BJ (cell line): ENCODE data around the gene ZNF823. TPM values are rescaled to one million over a fixed set of nuclear protein-coding genes. Genes with fewer than 3 reads are reported as not detected.
"Not testable (repeated sequence)": the region's sequence is repeated elsewhere in the genome, so short reads cannot be mapped to it uniquely, and the experiment has no call there.

ENCODE experiments used
- CTCF ChIA-PET: fragments of 350-600 bp; formaldehyde crosslinking; extraction: SDS; loops from one replicate; lab custom pipeline; 2021; ENCODE audit warnings: antibody characterized with exemption, inconsistent platforms; lab: Yijun Ruan, JAX
- POLR2A ChIA-PET: fragments of 300-600 bp; sonication (Branson Sonifier 250); formaldehyde crosslinking; extraction: SDS; loops from one replicate; lab custom pipeline; 2021; ENCODE audit warnings: antibody characterized with exemption; lab: Charles Lee
- DNase-seq: peaks from one replicate; pipeline ENCODE4 v3.0.0-alpha.2; 2011; ENCODE audit warnings: low read depth
- H3K27me3 ChIP-seq: 2 replicates; pipeline ENCODE4 v1.6.0; 2011; ENCODE audit warnings: low read length; ENCODE audit not compliant: control insufficient read depth, insufficient read depth
- H3K36me3 ChIP-seq: 2 replicates; pipeline ENCODE4 v1.5.1; 2011; ENCODE audit warnings: low read length; ENCODE audit not compliant: control insufficient read depth, insufficient read depth
- H3K4me3 ChIP-seq: 2 replicates; pipeline ENCODE4 v1.5.1; 2011; ENCODE audit warnings: low read depth, mild to moderate bottlenecking, control low read depth, low read length
- CTCF ChIP-seq: IDR thresholded peaks from 2 replicates; pipeline ENCODE4 v1.5.1; 2011; ENCODE audit warnings: low read depth, mild to moderate bottlenecking, control low read depth, inconsistent platforms, low read length, moderate library complexity; ENCODE audit not compliant: insufficient read depth
- polyA plus RNA-seq: library from polyadenylated mRNA; depleted of rRNA; stranded (reverse); fragments of >200 nt; gene quantifications from 2 replicates; pipeline ENCODE4 v1.2.3, GENCODE V29; 2011; rRNA removed
- small RNA-seq: library from RNA; depleted of rRNA; stranded (forward); fragments of <200 nt; gene quantifications from one replicate; pipeline ENCODE3, GENCODE V24; 2012; ENCODE audit warnings: low replicate concordance, low read depth; ENCODE audit not compliant: insufficient read length

Gene ZNF823
- polyA plus RNA-seq, 1 experiment, result 1.9 TPM

- TF ChIP-seq CTCF, result no peak
- Histone ChIP-seq H3K4me3 (no peak overlapping the region), H3K36me3 (no peaks in the 10 kb centered on the region; the same call in 1 of the 2 replicates), H3K27me3 (no peaks in the 10 kb centered on the region)
- ChIA-PET POLR2A (no interaction called here), CTCF (interaction anchor here (1.2 kb wide), 1 partner anchor 21 kb away, joined by 3 read pairs; no protein-coding TSS in a partner anchor)
- no peak for DNase-seq
These were observed 60.2 kb downstream of the ZNF823 start for GRCh38 chr19:11678504-11678903.

- CTCF ChIA-PET, H3K36me3 ChIP-seq, H3K4me3 ChIP-seq, H3K27me3 ChIP-seq, DNase-seq: not testable (repeated sequence)
- POLR2A ChIA-PET, result interaction anchor here (0.6 kb wide), 1 partner anchor 121 kb away, joined by 5 read pairs; no protein-coding TSS in a partner anchor
These were observed 61.8 kb downstream of the ZNF823 start for GRCh38 chr19:11676661-11677600.

GRCh38 chr19:11675569-11675968 lies 63.2 kb downstream of the ZNF823 start:
- Histone ChIP-seq H3K36me3 (no peaks in the 10 kb centered on the region), H3K4me3 (no peak overlapping the region), H3K27me3 (no peaks in the 10 kb centered on the region)
- no peak for DNase-seq
- ChIA-PET CTCF (no interaction called here), POLR2A (no interaction called here)
- TF ChIP-seq CTCF, result no peak

GRCh38 chr19:11674067-11674492 lies 64.7 kb downstream of the ZNF823 start:
- TF ChIP-seq CTCF, result no peak
- Histone ChIP-seq H3K4me3 (peak overlapping the region; percentile 45), H3K27me3 (no peaks in the 10 kb centered on the region), H3K36me3 (no peaks in the 10 kb centered on the region)
- DNase-seq, result no peak
- ChIA-PET CTCF (interaction anchor here (1.2 to 1.4 kb wide), 2 partner anchors 10 to 13 kb away, joined by 3 to 4 read pairs; no protein-coding TSS in a partner anchor), POLR2A (no interaction called here)

- POLR2A ChIA-PET, result no interaction called here
- TF ChIP-seq CTCF, result peak; percentile 80
- peak overlapping the region; percentile 45 for H3K4me3 ChIP-seq
- H3K36me3 ChIP-seq, result no peaks in the 10 kb centered on the region
- no peak for DNase-seq
- CTCF ChIA-PET, result interaction anchor here (0.7 to 1.4 kb wide), 4 partner anchors 10 to 13 kb away, joined by 3 to 4 read pairs (median 3); no protein-coding TSS in a partner anchor
- H3K27me3 ChIP-seq, result no peaks in the 10 kb centered on the region
These were observed 65.1 kb downstream of the ZNF823 start for GRCh38 chr19:11673608-11674041.

Small RNA genes lying within 50 kb of the gene (small RNA-seq; reads per million reads assigned to genes)
- gene ZNF833P, result not detected

Other genes with a start within 250 kb of the ZNF823 start
- gene ZNF653, start 233.1 kb downstream of the ZNF823 start, polyA plus RNA-seq, result 3.1 and 4.6 TPM in 2 replicates
- 30.9 and 45.2 TPM in 2 replicates for gene ECSIT, start 209.8 kb downstream of the ZNF823 start, polyA plus RNA-seq
- 227 and 267 TPM in 2 replicates for gene CNN1, start 200.1 kb downstream of the ZNF823 start, polyA plus RNA-seq
- 70.7 and 83.9 TPM in 2 replicates for gene ELOF1, start 179.7 kb downstream of the ZNF823 start, polyA plus RNA-seq
- 2.0 and 2.6 TPM in 2 replicates for gene ACP5, start 161.3 kb downstream of the ZNF823 start, polyA plus RNA-seq
- gene ZNF627, start 141.5 kb downstream of the ZNF823 start, polyA plus RNA-seq, result 5.8 and 9.5 TPM in 2 replicates
- 3.4 and 5.4 TPM in 2 replicates for gene ZNF441, start 28.1 kb upstream of the ZNF823 start, polyA plus RNA-seq
- 0.67 and 1.3 TPM in 2 replicates for gene ZNF491, start 59.6 kb upstream of the ZNF823 start, polyA plus RNA-seq
- gene ZNF440, start 75.3 kb upstream of the ZNF823 start, polyA plus RNA-seq, result 2.0 and 3.8 TPM in 2 replicates
- 3.0 and 5.1 TPM in 2 replicates for gene ZNF439, start 109.8 kb upstream of the ZNF823 start, polyA plus RNA-seq
- gene ZNF69, start 148.8 kb upstream of the ZNF823 start, polyA plus RNA-seq, result 3.4 and 3.9 TPM in 2 replicates
- gene ZNF700, start 186.2 kb upstream of the ZNF823 start, polyA plus RNA-seq, result 2.5 and 4.8 TPM in 2 replicates
- 1.6 and 2.2 TPM in 2 replicates for gene ZNF763, start 226.1 kb upstream of the ZNF823 start, polyA plus RNA-seq